Activated CD8-positive, alpha-beta memory T cell treated with anti-CD3 and anti-CD28 coated beads for 1 hour (primary cell): ENCODE data around the gene KIF5C.
A peak's percentile ranks its signal among the peaks of the same experiment; 100 is the strongest.

Experiments
- DNase-seq, 2 donors: peaks; one replicate each; pipeline ENCODE4 v3.0.0-alpha.2; 2020; ENCODE audit warnings: low read depth in 1 of 2; ENCODE audit errors: extremely low read depth in 1 of 2

Gene KIF5C

DNA sequence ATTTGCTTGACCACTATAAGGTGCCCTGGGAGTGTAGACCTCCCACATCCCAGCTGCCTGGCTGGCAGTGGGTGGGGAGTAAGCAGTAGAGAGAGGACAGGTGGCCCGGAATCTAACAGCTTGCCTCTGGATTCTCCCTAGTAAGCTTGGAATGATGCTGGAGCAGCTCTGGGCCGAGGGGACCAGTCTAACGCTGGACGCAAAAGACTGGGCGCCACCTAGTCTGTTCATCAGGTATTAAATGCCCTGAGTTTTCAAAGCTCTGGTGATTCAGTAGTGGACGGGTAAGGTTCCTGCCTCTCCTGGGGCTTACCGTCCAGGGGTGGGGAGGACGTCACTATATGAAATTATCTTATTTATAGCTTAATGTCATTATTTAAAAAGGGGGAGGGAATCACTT is 162.8 kb downstream of the KIF5C start:
- no peak for DNase-seq

- DNase-seq: no peak
These were observed 163.6 kb downstream of the KIF5C start, which contains the start of gene LYPD6B for GRCh38 chr2:149038442-149039212. LYPD6B (plus strand) TSS chr2:149038699; CDS start chr2:149130949, 92,250 bp downstream.

GRCh38 chr2:149039213-149039724 is 164.2 kb downstream of the KIF5C start:
- DNase-seq: no peak

- peak in 1 of 2 donors; percentile 37 for DNase-seq
These were observed 165.4 kb downstream of the KIF5C start for GRCh38 chr2:149040451-149040850.

GRCh38 chr2:149041482-149041881 is 166.5 kb downstream of the KIF5C start:
- DNase-seq: no peak

DNA sequence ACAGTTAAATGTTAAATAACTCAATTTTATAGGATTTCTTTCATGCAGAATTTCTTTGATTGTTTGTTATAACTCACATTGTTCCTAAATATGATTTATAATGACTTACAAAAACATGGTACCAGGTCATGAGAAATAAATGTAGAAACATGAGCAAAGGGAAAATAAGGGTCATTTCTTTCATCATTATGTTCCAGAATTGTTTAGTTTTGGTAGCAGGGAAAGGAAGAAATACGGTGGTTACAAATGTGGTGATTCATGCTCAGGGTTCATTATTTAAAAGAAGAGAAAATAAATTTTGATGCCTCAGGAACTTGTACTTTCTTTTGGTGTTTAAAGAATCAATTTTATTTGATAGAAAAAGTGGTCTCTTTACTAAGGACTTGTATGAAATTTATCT is 167.9 kb downstream of the KIF5C start:
- no peak for DNase-seq

DNA sequence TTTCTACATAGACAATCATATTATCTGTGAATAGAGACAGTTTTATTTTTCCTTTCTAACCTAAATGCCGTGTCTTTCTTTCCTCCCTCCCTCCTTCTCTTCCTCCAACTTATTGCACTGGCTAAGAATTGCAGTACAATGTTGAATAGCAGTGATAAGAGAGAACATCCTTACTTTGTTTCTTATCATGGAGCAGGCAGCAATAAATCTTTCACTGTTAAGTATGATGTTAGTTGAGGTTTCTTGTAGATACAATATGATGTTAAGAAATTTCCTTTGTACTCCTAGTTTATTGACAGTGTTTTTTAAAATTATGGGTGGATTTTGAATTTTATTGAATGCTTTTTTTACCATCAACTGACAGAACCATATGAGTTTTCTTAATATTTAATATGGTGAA is 169.5 kb downstream of the KIF5C start:
- no peak for DNase-seq

DNA sequence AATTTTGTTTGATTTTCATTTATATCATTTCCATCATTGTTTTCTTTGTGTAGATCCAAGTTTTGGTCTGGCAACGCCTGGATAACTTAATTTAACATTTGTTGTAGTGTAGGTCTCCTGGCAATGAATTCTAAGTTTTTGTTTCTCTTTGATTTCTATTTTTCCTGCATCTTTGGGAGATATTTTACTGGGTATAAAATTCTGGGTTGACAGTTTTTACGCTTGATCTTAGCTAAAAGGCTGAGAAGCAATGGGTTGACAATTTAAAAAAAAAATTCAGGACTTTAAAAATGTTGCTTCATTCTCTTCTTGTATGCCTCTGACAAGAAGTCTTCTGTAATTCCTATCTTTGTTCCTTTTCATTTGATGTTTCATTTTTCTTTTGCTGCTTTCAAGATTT is 172.1 kb downstream of the KIF5C start:
- DNase-seq: no peak

DNA sequence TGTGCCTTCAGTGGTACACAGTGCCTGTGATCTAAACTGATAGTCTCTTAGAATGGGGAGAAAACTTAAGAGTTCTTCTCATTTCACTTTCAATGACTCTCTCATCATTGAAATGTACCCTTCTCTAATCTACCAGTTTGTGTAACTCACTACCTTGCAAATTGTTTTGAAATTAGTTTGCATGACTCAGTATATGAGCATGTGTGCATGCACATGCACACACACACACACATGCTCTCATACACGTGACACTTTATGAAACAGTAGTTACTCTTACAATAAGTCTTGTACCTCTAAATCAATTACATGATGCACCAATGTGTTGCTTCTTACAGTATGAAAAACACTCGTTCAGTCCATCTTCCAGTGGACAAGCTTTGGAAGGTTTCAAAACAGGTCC is 174.1 kb downstream of the KIF5C start:
- no peak for DNase-seq

GRCh38 chr2:149050188-149050587 is 175.2 kb downstream of the KIF5C start:
- no peak for DNase-seq

GRCh38 chr2:149055751-149056150 is 180.7 kb downstream of the KIF5C start:
- DNase-seq: no peak

DNA sequence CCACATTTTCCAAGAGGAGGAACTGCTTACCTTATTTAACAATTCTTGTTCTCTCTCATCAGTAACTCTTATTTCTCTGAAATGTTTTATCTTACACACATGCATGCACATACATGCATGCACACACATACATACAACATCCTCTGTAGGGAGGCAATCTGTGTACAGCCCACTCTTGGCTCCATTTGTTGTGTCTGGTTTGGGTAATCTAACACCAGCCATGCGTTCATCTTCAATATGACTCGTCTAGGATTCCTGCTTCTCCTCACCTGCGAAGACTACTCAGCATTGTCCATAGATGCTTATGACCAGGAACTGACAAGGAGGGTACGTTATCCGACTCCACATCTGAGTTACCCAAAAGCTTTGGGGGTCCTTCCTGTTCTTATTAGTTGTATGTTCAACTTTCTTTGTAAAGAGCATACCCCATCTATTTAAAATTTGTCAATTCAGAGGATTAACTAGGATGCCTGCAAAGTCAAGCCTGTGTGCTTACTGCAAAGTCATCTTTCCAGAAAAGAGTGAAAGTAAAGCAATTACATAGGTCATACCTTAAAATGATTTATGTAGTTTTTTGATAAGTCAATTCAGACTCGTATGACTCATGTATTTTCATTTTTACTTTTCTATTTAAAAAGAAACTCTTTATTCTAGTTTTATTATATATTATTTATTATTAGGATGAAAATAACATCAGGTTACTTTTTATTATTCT is 181.7 kb downstream of the KIF5C start:
- DNase-seq: no peak

- DNase-seq: no peak
These were observed 182.4 kb downstream of the KIF5C start for GRCh38 chr2:149057401-149057800.

GRCh38 chr2:149058936-149059335 is 183.9 kb downstream of the KIF5C start:
- no peak for DNase-seq

GRCh38 chr2:149059822-149060221 is 184.8 kb downstream of the KIF5C start:
- no peak for DNase-seq

- DNase-seq: no peak
These were observed 186.2 kb downstream of the KIF5C start for GRCh38 chr2:149061133-149061745.

DNA sequence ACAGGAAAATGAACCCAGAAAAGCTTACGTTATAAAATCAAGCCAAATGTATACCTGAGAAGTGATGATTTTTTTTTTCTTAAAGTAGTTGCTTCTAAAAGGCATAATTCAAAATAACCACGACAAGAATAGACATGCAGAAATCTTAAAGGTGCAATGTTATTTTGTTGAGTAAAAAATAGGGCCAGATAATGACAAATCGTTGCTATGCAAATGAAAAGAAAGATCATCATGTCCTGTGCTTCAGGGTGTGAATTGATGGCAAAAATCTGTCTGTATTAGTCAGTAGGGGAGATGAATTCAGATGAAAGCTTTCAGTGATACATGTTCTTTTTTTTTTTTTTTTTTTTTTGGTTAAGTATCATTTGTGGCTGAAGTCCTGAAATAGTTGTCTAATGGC is 187.5 kb downstream of the KIF5C start:
- no peak for DNase-seq

GRCh38 chr2:149063177-149063576 is 188.2 kb downstream of the KIF5C start:
- no peak for DNase-seq

- no peak for DNase-seq
These were observed 189.4 kb downstream of the KIF5C start for GRCh38 chr2:149064365-149064841.

DNA sequence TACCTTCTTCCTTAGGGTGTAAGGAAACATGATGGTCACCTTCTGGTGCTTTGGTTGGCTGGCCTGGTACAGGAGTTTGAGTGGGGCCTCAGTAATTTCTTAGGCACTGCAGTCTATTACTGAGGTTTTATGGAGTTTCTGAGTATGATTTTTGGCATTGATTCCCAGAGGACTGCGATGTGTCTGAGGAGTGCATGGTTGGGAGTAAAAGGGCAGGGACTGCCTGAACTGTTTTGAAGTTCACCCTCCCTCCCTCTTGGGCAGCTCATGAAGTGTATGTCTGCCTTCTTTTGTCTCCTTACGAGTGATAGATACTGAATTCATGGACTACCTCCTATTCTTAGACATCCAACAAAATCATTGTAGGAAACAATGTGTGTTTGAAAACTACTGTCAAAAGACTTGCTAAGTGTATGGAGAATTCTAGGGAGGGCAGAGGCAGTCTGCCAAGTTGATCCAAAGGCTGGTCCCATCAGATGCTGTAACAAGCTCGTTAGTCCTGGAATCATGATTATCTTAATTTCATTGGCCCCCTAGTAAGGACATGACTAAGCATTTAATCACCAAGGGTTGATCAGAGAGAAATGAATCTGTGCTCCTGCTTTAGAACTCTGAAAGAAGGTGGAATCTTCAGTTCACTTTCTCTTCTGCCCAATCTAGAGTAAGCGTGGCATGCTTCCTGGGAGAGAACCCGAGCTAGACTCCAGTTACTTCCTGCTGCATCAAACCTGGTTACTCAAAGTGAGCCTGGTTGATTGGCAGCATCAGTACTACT is 190.0 kb downstream of the KIF5C start:
- no peak for DNase-seq
